ACC112 (cell line): ENCODE data around the gene LAMB1.

ENCODE experiments used
- H2AFZ ChIP-seq: fragments of 200-600 bp; sonication (generic); one replicate; pipeline ENCODE4 v1.6.0; 2017; ENCODE audit warnings: antibody characterized with exemption, low read length; ENCODE audit not compliant: unreplicated experiment
- H3K27ac ChIP-seq: fragments of 200-600 bp; sonication (generic); 2 replicates; pipeline ENCODE4 v1.5.1; 2014; ENCODE audit warnings: low read depth, mild to moderate bottlenecking, antibody characterized with exemption, low read length, moderate library complexity
- H3K27me3 ChIP-seq: fragments of 200-600 bp; sonication (generic); 2 replicates; pipeline ENCODE4 v1.6.1; 2014; ENCODE audit warnings: mild to moderate bottlenecking, antibody characterized with exemption, low read length, moderate library complexity, mixed read lengths; ENCODE audit not compliant: insufficient read depth
- H3K36me3 ChIP-seq: fragments of 200-600 bp; sonication (generic); 2 replicates; pipeline ENCODE4 v1.6.1; 2016; ENCODE audit warnings: mild to moderate bottlenecking, antibody characterized with exemption, low read length, moderate library complexity, mixed read lengths; ENCODE audit not compliant: insufficient read depth
- H3K4me1 ChIP-seq: fragments of 200-600 bp; sonication (generic); one replicate; pipeline ENCODE4 v1.6.1; 2016; ENCODE audit warnings: low read length, mixed read lengths; ENCODE audit not compliant: insufficient read depth, unreplicated experiment, control insufficient read depth
- H3K4me3 ChIP-seq: fragments of 200-600 bp; sonication (generic); 2 replicates; pipeline ENCODE4 v1.5.1; 2014; ENCODE audit warnings: mild to moderate bottlenecking, low read depth, low read length
- H3K79me2 ChIP-seq: fragments of 200-600 bp; sonication (generic); one replicate; pipeline ENCODE4 v1.6.0; 2016; ENCODE audit warnings: low read length; ENCODE audit not compliant: control insufficient read depth, unreplicated experiment, insufficient read depth

The LAMB1 gene

GRCh38 chr7:107998150-107998549 is 4.8 kb downstream of the LAMB1 start:
- peak overlapping the region; percentile 95 for H3K27ac ChIP-seq
- H3K79me2 ChIP-seq, result peaks cover 56% of the 10 kb centered on the region
- H3K4me1 ChIP-seq, result peaks cover 60% of the 10 kb centered on the region
- H3K27me3 ChIP-seq, result no peaks in the 10 kb centered on the region
- peaks cover 24% of the 10 kb centered on the region for H3K36me3 ChIP-seq
- H2AFZ ChIP-seq, result no peak overlapping the region
- peak overlapping the region; percentile 76 for H3K4me3 ChIP-seq

GRCh38 chr7:107996072-107996882 is 6.7 kb downstream of the LAMB1 start:
- Histone ChIP-seq H2AFZ (no peak overlapping the region), H3K4me3 (peak overlapping the region; percentile 22), H3K4me1 (peaks cover 60% of the 10 kb centered on the region), H3K27me3 (no peaks in the 10 kb centered on the region), H3K79me2 (peaks cover 43% of the 10 kb centered on the region), H3K27ac (peak overlapping the region; percentile 95), H3K36me3 (peaks cover 35% of the 10 kb centered on the region)

- peaks cover 64% of the 10 kb centered on the region for H3K4me1 ChIP-seq
- H3K27ac ChIP-seq, result peak overlapping the region; percentile 95
- H3K27me3 ChIP-seq, result no peaks in the 10 kb centered on the region
- peak overlapping the region; percentile 41 for H3K4me3 ChIP-seq
- H3K36me3 ChIP-seq, result peaks cover 39% of the 10 kb centered on the region
- peaks cover 38% of the 10 kb centered on the region for H3K79me2 ChIP-seq
- no peak overlapping the region for H2AFZ ChIP-seq
These were observed 7.5 kb downstream of the LAMB1 start for GRCh38 chr7:107995184-107996071.

GRCh38 chr7:107994421-107995030 is 8.4 kb downstream of the LAMB1 start:
- Histone ChIP-seq H3K4me3 (peak overlapping the region; percentile 41), H3K36me3 (peaks cover 44% of the 10 kb centered on the region), H3K4me1 (peaks cover 70% of the 10 kb centered on the region), H3K79me2 (peaks cover 32% of the 10 kb centered on the region), H3K27ac (peak overlapping the region; percentile 95), H3K27me3 (no peaks in the 10 kb centered on the region), H2AFZ (no peak overlapping the region)

GRCh38 chr7:107993891-107994291 is 9.1 kb downstream of the LAMB1 start:
- H2AFZ ChIP-seq, result no peak overlapping the region
- peaks cover 32% of the 10 kb centered on the region for H3K79me2 ChIP-seq
- H3K4me3 ChIP-seq, result no peak overlapping the region; the same call in 1 of the 2 replicates
- H3K4me1 ChIP-seq, result peaks cover 70% of the 10 kb centered on the region
- H3K36me3 ChIP-seq, result peaks cover 45% of the 10 kb centered on the region
- H3K27ac ChIP-seq, result peak overlapping the region; percentile 95
- H3K27me3 ChIP-seq, result no peaks in the 10 kb centered on the region

- peak overlapping the region; percentile 11 for H2AFZ ChIP-seq
- peaks cover 34% of the 10 kb centered on the region for H3K4me1 ChIP-seq
- peaks cover 69% of the 10 kb centered on the region for H3K36me3 ChIP-seq
- H3K4me3 ChIP-seq, result no peak overlapping the region; the same call in 1 of the 2 replicates
- no peaks in the 10 kb centered on the region for H3K27me3 ChIP-seq
- peak overlapping the region; percentile 90 for H3K27ac ChIP-seq
- peaks cover 53% of the 10 kb centered on the region for H3K79me2 ChIP-seq
These were observed 13.2 kb downstream of the LAMB1 start for GRCh38 chr7:107989618-107990373.

GRCh38 chr7:107982918-107983389 is 20.0 kb downstream of the LAMB1 start:
- Histone ChIP-seq H3K4me1 (no peaks in the 10 kb centered on the region), H3K4me3 (no peak overlapping the region), H2AFZ (no peak overlapping the region), H3K79me2 (peaks cover 38% of the 10 kb centered on the region), H3K27me3 (no peaks in the 10 kb centered on the region), H3K36me3 (peaks cover 60% of the 10 kb centered on the region), H3K27ac (no peak overlapping the region)

- no peaks in the 10 kb centered on the region for H3K4me1 ChIP-seq
- H2AFZ ChIP-seq, result no peak overlapping the region
- H3K79me2 ChIP-seq, result peaks cover 31% of the 10 kb centered on the region
- H3K36me3 ChIP-seq, result peaks cover 62% of the 10 kb centered on the region
- no peak overlapping the region for H3K4me3 ChIP-seq
- H3K27ac ChIP-seq, result no peak overlapping the region
- H3K27me3 ChIP-seq, result no peaks in the 10 kb centered on the region
These were observed 20.7 kb downstream of the LAMB1 start for GRCh38 chr7:107982042-107982840.

- H3K27ac ChIP-seq, result no peak overlapping the region
- H3K36me3 ChIP-seq, result peaks cover 58% of the 10 kb centered on the region
- no peak overlapping the region for H3K4me3 ChIP-seq
- H2AFZ ChIP-seq, result no peak overlapping the region
- H3K27me3 ChIP-seq, result no peaks in the 10 kb centered on the region
- H3K4me1 ChIP-seq, result no peaks in the 10 kb centered on the region
- peaks cover 23% of the 10 kb centered on the region for H3K79me2 ChIP-seq
These were observed 21.5 kb downstream of the LAMB1 start for GRCh38 chr7:107981466-107981865.
